K562 (cell line): ENCODE data around the gene DGAT2. TPM values are rescaled to one million over a fixed set of nuclear protein-coding genes. Genes with fewer than 3 reads are reported as not detected.

Experiments
- ATAC-seq: fragments of 200-7000 bp; cut with Tn5 transposase; 3 replicates; pipeline ENCODE4 v1.9.1; 2020; ENCODE audit warnings: moderate library complexity
- BruUV-seq: library from RNA; stranded (reverse); fragments of 400-500 nt; replicated peaks from 2 replicates; lab custom pipeline; 2021; lab: Mats Ljungman, UMichigan
- CTCF ChIA-PET: fragments of 300-600 bp; formaldehyde crosslinking; extraction: SDS; loops from one replicate; lab custom pipeline; 2021; ENCODE audit warnings: low intra/inter-chr PET ratio; lab: Yijun Ruan, JAX
- POLR2A ChIA-PET: fragments of 300-600, 350-650 bp; sonication (Branson Sonifier 250); formaldehyde crosslinking; extraction: SDS; loops from one replicate; lab custom pipeline; 2021; ENCODE audit warnings: antibody characterized with exemption, inconsistent platforms; lab: Yijun Ruan, JAX
- DNase-seq, 4 experiments: peaks; one replicate each; pipeline versions ENCODE4 v3.0.0 to v3.0.0-alpha.2; 2011 to 2018; ENCODE audit warnings: low spot score in 3 of 4, mixed read lengths in 3 of 4; ENCODE audit errors: extremely low read depth in 1 of 4
- FAIRE-seq: peaks from 2 replicates; lab custom pipeline; 2011; peaks lifted over from hg19 to GRCh38; lab: Jason Lieb, UNC
- H2AFZ ChIP-seq: 2 replicates; pipeline ENCODE4 v1.6.0; 2011; ENCODE audit warnings: low read depth, low read length, control low read depth, inconsistent platforms
- H3K27ac ChIP-seq: fragments of 200-600 bp; 3 replicates; pipeline ENCODE4 v1.8.0; 2011; ENCODE audit warnings: low read depth, mild to moderate bottlenecking, control low read depth, inconsistent platforms, low read length, moderate library complexity, mixed read lengths; ENCODE audit errors: extremely low read depth
- H3K27me3 ChIP-seq, 2 experiments: fragments of 300-600 bp in 1 of 2; 2 replicates in 1 of 2; 3 replicates in 1 of 2; pipeline versions ENCODE4 v1.6.0 to v1.8.0; 2011; ENCODE audit warnings: inconsistent platforms in 2 of 2, low read length in 2 of 2, mild to moderate bottlenecking in 1 of 2, mixed read lengths in 1 of 2, moderate library complexity in 1 of 2; ENCODE audit not compliant: control insufficient read depth in 2 of 2, insufficient read depth in 2 of 2
- H3K36me3 ChIP-seq: fragments of 300-600 bp; 3 replicates; pipeline ENCODE4 v1.8.0; 2011; ENCODE audit warnings: mild to moderate bottlenecking, low read length, inconsistent platforms; ENCODE audit not compliant: control insufficient read depth, insufficient read depth
- H3K4me1 ChIP-seq, 2 experiments: fragments of 200-600 bp in 1 of 2; replicated peaks in 1 of 2; 2 replicates in 1 of 2; 3 replicates in 1 of 2; pipeline versions ENCODE4 v1.5.1 to v1.8.0; 2011; ENCODE audit warnings: inconsistent platforms in 2 of 2, low read length in 2 of 2, mild to moderate bottlenecking in 1 of 2, mixed read lengths in 1 of 2, moderate library complexity in 1 of 2; ENCODE audit not compliant: control insufficient read depth in 2 of 2, insufficient read depth in 2 of 2
- H3K4me2 ChIP-seq: 2 replicates; pipeline ENCODE4 v1.6.1; 2011; ENCODE audit warnings: low read length, control low read depth, inconsistent platforms, mixed read lengths; ENCODE audit not compliant: insufficient read depth
- H3K4me3 ChIP-seq: fragments of 200-600 bp; sonication (generic), shearing (Covaris generic); 2 replicates; pipeline ENCODE4 v1.5.1; 2016; ENCODE audit warnings: control low read depth, inconsistent platforms
- H3K79me2 ChIP-seq: fragments of 200-600 bp; 3 replicates; pipeline ENCODE4 v1.8.0; 2011; ENCODE audit warnings: low read length, inconsistent platforms; ENCODE audit not compliant: control insufficient read depth, insufficient read depth
- H3K9ac ChIP-seq, 2 experiments: 2 replicates each; pipeline versions ENCODE4 v1.6.0 to v1.6.1; 2011; ENCODE audit warnings: low read depth in 2 of 2, low read length in 2 of 2, control low read depth in 1 of 2, inconsistent platforms in 1 of 2, mild to moderate bottlenecking in 1 of 2, mixed read lengths in 1 of 2; ENCODE audit not compliant: insufficient read depth in 1 of 2
- H3K9me1 ChIP-seq: one replicate; pipeline ENCODE4 v1.6.0; 2011; ENCODE audit warnings: inconsistent platforms, mild to moderate bottlenecking, low read length, moderate library complexity; ENCODE audit not compliant: control insufficient read depth, insufficient read depth
- H3K9me3 ChIP-seq: replicated peaks from 2 replicates; pipeline ENCODE4 v1.5.1; 2011; ENCODE audit warnings: low read depth, low read length, inconsistent platforms; ENCODE audit not compliant: control insufficient read depth, insufficient read depth
- H4K20me1 ChIP-seq: replicated peaks from 2 replicates; pipeline ENCODE4 v1.6.1; 2011; ENCODE audit warnings: low read length, inconsistent platforms, mixed read lengths; ENCODE audit not compliant: control insufficient read depth, insufficient read depth
- ARID4B ChIP-seq: sonication (generic); formaldehyde crosslinking; IDR thresholded peaks from 2 replicates; pipeline ENCODE4 v1.8.0; 2022; ENCODE audit warnings: mild to moderate bottlenecking, missing genetic modification reagents
- BDP1 ChIP-seq: IDR thresholded peaks from 3 replicates; pipeline ENCODE4 v1.6.1; 2011; ENCODE audit not compliant: insufficient read length, insufficient read depth
- CBFA2T3 ChIP-seq: fragments of 450-650 bp; IDR thresholded peaks from 2 replicates; pipeline ENCODE4 v1.6.1; 2017
- CXXC5 ChIP-seq: fragments of 250-450 bp; sonication (Bioruptor Pico); IDR thresholded peaks from 2 replicates; pipeline ENCODE4 v1.8.0; 2022; ENCODE audit warnings: inconsistent platforms, mild to moderate bottlenecking, moderate library complexity
- GABPB2 ChIP-seq: fragments of 250-450 bp; sonication (Bioruptor Pico); conservative IDR thresholded peaks from 2 replicates; pipeline ENCODE4 v1.5.1; 2021; ENCODE audit warnings: mild to moderate bottlenecking
- KDM2B ChIP-seq: fragments of 250-450 bp; sonication (Bioruptor Pico); IDR thresholded peaks from 2 replicates; pipeline ENCODE4 v1.8.0; 2021; ENCODE audit warnings: mild to moderate bottlenecking, moderate library complexity
- NFRKB ChIP-seq: fragments of 450-650 bp; IDR thresholded peaks from 2 replicates; pipeline ENCODE4 v1.6.1; 2016; ENCODE audit warnings: low read depth
- POLR2G ChIP-seq: fragments of 200-400 bp; formaldehyde crosslinking; IDR thresholded peaks from 2 replicates; pipeline ENCODE4 v1.6.1; 2017; ENCODE audit warnings: low read depth, mild to moderate bottlenecking, antibody characterized with exemption, low read length, moderate library complexity
- SMARCB1 ChIP-seq: IDR thresholded peaks from 2 replicates; pipeline ENCODE4 v1.6.1; 2011; ENCODE audit warnings: improper control_type of control experiment, low read depth; ENCODE audit not compliant: insufficient read length
- ZKSCAN8 ChIP-seq: fragments of 200-800 bp; sonication (Bioruptor generic); IDR thresholded peaks from 2 replicates; pipeline ENCODE4 v1.6.1; 2016; ENCODE audit warnings: missing genetic modification characterization, missing compliant biosample characterization
- ZNF184 ChIP-seq: sonication (generic); formaldehyde crosslinking; IDR thresholded peaks from 2 replicates; pipeline ENCODE4 v1.5.0; 2020; ENCODE audit warnings: missing genetic modification reagents
- ZNF263 ChIP-seq: sonication (generic); formaldehyde crosslinking; IDR thresholded peaks from 2 replicates; pipeline ENCODE4 v1.8.0; 2022; ENCODE audit warnings: mild to moderate bottlenecking, missing genetic modification reagents, borderline replicate concordance
- ZNF324 ChIP-seq: fragments of 250-450 bp; sonication (Bioruptor Pico); IDR thresholded peaks from 2 replicates; pipeline ENCODE4 v1.4.0; 2020; ENCODE audit warnings: mild to moderate bottlenecking
- ZNF354B ChIP-seq: fragments of 250-450 bp; sonication (Bioruptor Pico); IDR thresholded peaks from 2 replicates; pipeline ENCODE4 v1.4.0; 2020
- ZSCAN29 ChIP-seq: fragments of 450-650 bp; IDR thresholded peaks from 2 replicates; pipeline ENCODE4 v1.6.1; 2017
- WGBS: fragments of 100-300 bp; shearing (Covaris generic); methylation state at CpG from one replicate; pipeline ENCODE4 v1.1.6; 2016; ENCODE audit warnings: low coverage, mixed read lengths; ENCODE audit not compliant: insufficient coverage; ENCODE audit errors: missing lambda C conversion rate; 5-methylcytosine and 5-hydroxymethylcytosine counted together
- in situ Hi-C: fragments of 300-500 bp; cut with MboI; formaldehyde crosslinking; loops from 4 replicates; pipeline ENCODE4 v1.15.0; 2018; ENCODE audit warnings: inconsistent platforms, mixed read lengths
- intact Hi-C: fragments of 100-400 bp; cut with micrococcal nuclease; formaldehyde crosslinking; loops from 2 replicates; pipeline ENCODE4 v1.14.2; 2022
- polyA plus RNA-seq, 8 experiments: library from polyadenylated mRNA; depleted of rRNA in 4 of 8; stranded (reverse) in 5 of 8; unstranded in 3 of 8; fragments of >200 nt; fragmentation: Nextera tagmentation in 2 of 8; fragmentation: Illumina TruSeq in 1 of 8; extraction: Ambion mirVana in 2 of 8; extraction: Trizol in 1 of 8; gene quantifications; 2 replicates each; pipeline versions ENCODE4 v1.2.1 to v1.2.3, GENCODE V29; 2011 to 2014; ENCODE audit warnings: inconsistent platforms in 1 of 8, missing spikeins in 1 of 8
- total RNA-seq, 7 experiments: library from RNA; depleted of rRNA in 6 of 7; stranded (reverse); fragments of >200 nt in 6 of 7; fragmentation: Illumina TruSeq in 2 of 7; extraction: Trizol in 2 of 7; gene quantifications; 2 replicates each; pipeline versions ENCODE4 v1.2.1 to v1.2.3, GENCODE V29; 2011 to 2021; ENCODE audit warnings: low replicate concordance in 1 of 7

The DGAT2 gene
- total and polyA plus RNA-seq, 9 of the 15 experiments (the other 6 are each of a cell fraction or from before 2014, with no cell fraction given): 0.68 to 2.8 (median 1.8) TPM

- no peaks in the 10 kb centered on the region for H3K79me2 ChIP-seq
- H3K4me3 ChIP-seq: no peak overlapping the region
- no TSS peak for BruUV-seq
- no peaks in the 10 kb centered on the region for H3K9me1 ChIP-seq
- in situ Hi-C loops: no loop called here
- H3K4me1 ChIP-seq: no peaks in the 10 kb centered on the region
- peaks cover 0 to 3% of the 10 kb centered on the region in 2 experiments; a peak in 1 of 5 replicates for H3K27me3 ChIP-seq
- no peaks in the 10 kb centered on the region for H3K9me3 ChIP-seq
- H3K27ac ChIP-seq: no peak overlapping the region
- CTCF ChIA-PET: no interaction called here
- no peaks in the 10 kb centered on the region for H3K36me3 ChIP-seq
- no peaks in the 10 kb centered on the region; the same call in 1 of the 2 replicates for H4K20me1 ChIP-seq
- ATAC-seq (no peak), FAIRE-seq (no peak), DNase-seq (no peak)
- H2AFZ ChIP-seq: no peak overlapping the region
- H3K9ac ChIP-seq: no peak overlapping the region
- intact Hi-C loops: no loop called here
- 14% methylated on average over 12 of the region's 12 CpGs for whole genome bisulfite sequencing
- POLR2A ChIA-PET: interaction anchor here (0.6 to 2.3 kb wide), 7 partner anchors 9 to 1000 kb away, joined by 3 to 9 read pairs (median 3); no protein-coding TSS in a partner anchor
- no peak overlapping the region for H3K4me2 ChIP-seq
- TF ChIP-seq GABPB2 (CRISPR knock-in tag) (no peak), CXXC5 (CRISPR knock-in tag) (no peak), SMARCB1 (no peak), POLR2G (no peak), ZNF324 (CRISPR knock-in tag) (no peak), CBFA2T3 (no peak), ZNF263 (no peak), NFRKB (no peak), ARID4B (CRISPR knock-in tag) (no peak), ZNF354B (CRISPR knock-in tag) (no peak), BDP1 (no peak), KDM2B (no peak), ZSCAN29 (no peak), ZNF184 (no peak), ZKSCAN8 (no peak)
Measured at GRCh38 chr11:75792997-75793800, 24.6 kb downstream of the DGAT2 start.
